Cardiac fibroblast (primary cell): ENCODE measurements around the gene LSM7.

Source experiments
- DNase-seq, 2 donors: peaks; one replicate each; pipeline versions ENCODE4 v3.0.0 to v3.0.0-alpha.2; 2010; ENCODE audit warnings: low read depth in 2 of 2
- H3K4me3 ChIP-seq, 2 donors: replicated peaks in 1 of 2; 1 replicate in 1 of 2; 2 replicates in 1 of 2; pipeline ENCODE4 v1.5.1; 2011; ENCODE audit warnings: low read depth in 2 of 2, low read length in 2 of 2, mild to moderate bottlenecking in 2 of 2, moderate library complexity in 1 of 2
- CTCF ChIP-seq: IDR thresholded peaks from one replicate; pipeline ENCODE4 v1.5.1; 2011; ENCODE audit warnings: low read depth, mild to moderate bottlenecking, low read length, inconsistent platforms

Gene LSM7

GRCh38 chr19:2306971-2307370 is 21.4 kb downstream of the LSM7 start:
- TF ChIP-seq CTCF, result no peak
- no peak overlapping the region for H3K4me3 ChIP-seq
- DNase-seq, result no peak

- DNase-seq, result no peak
- no peak for TF ChIP-seq CTCF
- H3K4me3 ChIP-seq, result no peak overlapping the region
These were observed 22.0 kb downstream of the LSM7 start for GRCh38 chr19:2306281-2306806.

- no peak for DNase-seq
- no peak for TF ChIP-seq CTCF
These were observed 22.7 kb downstream of the LSM7 start for GRCh38 chr19:2305452-2306280.

GRCh38 chr19:2303211-2303798 is 25.1 kb downstream of the LSM7 start:
- no peak overlapping the region for H3K4me3 ChIP-seq
- TF ChIP-seq CTCF, result no peak
- DNase-seq, result no peak

More at GRCh38 chr19:2305452-2306280, 22.7 kb downstream of the LSM7 start:
- no peak overlapping the region for H3K4me3 ChIP-seq

GRCh38 chr19:2302319-2303210 is 25.8 kb downstream of the LSM7 start:
- TF ChIP-seq CTCF, result no peak
- no peak overlapping the region for H3K4me3 ChIP-seq
- DNase-seq, result peak; percentile 55 to 59

- H3K4me3 ChIP-seq, result no peak overlapping the region
- no peak for TF ChIP-seq CTCF
- no peak for DNase-seq
These were observed 27.9 kb downstream of the LSM7 start for GRCh38 chr19:2300533-2300932.
